ENCODE measurements around the gene BLM. TPM values are rescaled to one million over a fixed set of nuclear protein-coding genes. Genes with fewer than 3 reads are reported as not detected.

BLM gene
- total RNA-seq, 4 donors from 2014 or later, result 0.72 to 2.4 (median 0.84) TPM

DNA sequence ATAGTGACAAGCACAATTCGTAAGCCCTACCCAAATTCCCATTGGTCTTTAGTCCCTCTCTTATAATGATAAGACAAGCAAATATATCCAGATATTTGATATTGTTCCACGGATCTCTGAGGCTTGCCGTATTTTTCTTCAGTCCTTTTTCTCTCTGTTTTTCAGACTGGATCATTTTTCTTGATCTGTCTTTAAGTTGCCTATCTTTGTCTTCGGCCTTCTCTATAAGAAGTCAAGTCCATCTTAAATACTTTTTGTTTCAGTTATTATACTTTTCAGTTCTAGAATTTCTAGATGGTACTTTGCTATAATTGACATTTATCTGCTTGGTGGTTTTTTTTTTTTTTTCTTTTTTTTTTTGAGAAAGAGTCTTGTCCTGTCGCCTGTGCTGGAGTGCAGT lies 13.7 kb upstream of the BLM start:
- no peaks in the 10 kb centered on the region for H3K4me1 ChIP-seq
- H3K4me3 ChIP-seq, result no peak overlapping the region
- H3K27me3 ChIP-seq, result no peaks in the 10 kb centered on the region
- H3K9me3 ChIP-seq, result no peaks in the 10 kb centered on the region
- H3K36me3 ChIP-seq, result no peaks in the 10 kb centered on the region
- no peak overlapping the region for H3K27ac ChIP-seq
- TF ChIP-seq EP300 (IDR thresholded peaks at IDR 0.05), result no peak
- TF ChIP-seq, protein P1, sequence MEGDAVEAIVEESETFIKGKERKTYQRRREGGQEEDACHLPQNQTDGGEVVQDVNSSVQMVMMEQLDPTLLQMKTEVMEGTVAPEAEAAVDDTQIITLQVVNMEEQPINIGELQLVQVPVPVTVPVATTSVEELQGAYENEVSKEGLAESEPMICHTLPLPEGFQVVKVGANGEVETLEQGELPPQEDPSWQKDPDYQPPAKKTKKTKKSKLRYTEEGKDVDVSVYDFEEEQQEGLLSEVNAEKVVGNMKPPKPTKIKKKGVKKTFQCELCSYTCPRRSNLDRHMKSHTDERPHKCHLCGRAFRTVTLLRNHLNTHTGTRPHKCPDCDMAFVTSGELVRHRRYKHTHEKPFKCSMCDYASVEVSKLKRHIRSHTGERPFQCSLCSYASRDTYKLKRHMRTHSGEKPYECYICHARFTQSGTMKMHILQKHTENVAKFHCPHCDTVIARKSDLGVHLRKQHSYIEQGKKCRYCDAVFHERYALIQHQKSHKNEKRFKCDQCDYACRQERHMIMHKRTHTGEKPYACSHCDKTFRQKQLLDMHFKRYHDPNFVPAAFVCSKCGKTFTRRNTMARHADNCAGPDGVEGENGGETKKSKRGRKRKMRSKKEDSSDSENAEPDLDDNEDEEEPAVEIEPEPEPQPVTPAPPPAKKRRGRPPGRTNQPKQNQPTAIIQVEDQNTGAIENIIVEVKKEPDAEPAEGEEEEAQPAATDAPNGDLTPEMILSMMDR (IDR thresholded peaks at IDR 0.05), result no peak
- TF ChIP-seq POLR2A (IDR thresholded peaks at IDR 0.05), result no peak
- TF ChIP-seq POLR2AphosphoS5 (IDR thresholded peaks at IDR 0.05), result no peak
- DNase-seq (ENCODE audit: low spot score in 2 of 2), result no peak
- 97% methylated on average over 5 of the region's 5 CpGs for WGBS

DNA sequence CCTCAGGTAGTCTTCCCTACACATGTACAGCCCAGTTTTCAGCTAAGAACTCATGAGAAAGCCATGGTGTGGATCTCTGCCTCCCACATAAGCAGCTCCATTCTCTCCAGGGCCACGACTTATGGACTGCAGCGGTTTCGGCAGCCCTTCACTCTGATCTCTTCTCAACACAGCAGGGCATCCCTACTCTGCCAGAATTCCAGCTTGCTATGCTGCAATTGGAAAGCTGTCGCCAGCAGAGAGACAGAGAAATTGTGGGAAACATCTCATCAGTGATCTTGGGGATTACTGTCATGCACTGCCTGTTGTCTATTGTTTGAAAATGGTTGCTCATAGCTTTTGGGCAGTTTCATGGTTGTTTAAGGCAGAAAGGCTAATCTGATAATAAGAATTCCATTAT lies 11.9 kb upstream of the BLM start:
- DNase-seq (ENCODE audit: low spot score in 2 of 2), result no peak
- no peak for TF ChIP-seq EP300 (IDR thresholded peaks at IDR 0.05)
- no peak for TF ChIP-seq POLR2A (IDR thresholded peaks at IDR 0.05)
- TF ChIP-seq, protein P1 (IDR thresholded peaks at IDR 0.05), result no peak
- TF ChIP-seq POLR2AphosphoS5 (IDR thresholded peaks at IDR 0.05), result no peak
- no peaks in the 10 kb centered on the region for H3K36me3 ChIP-seq
- no peak overlapping the region for H3K27ac ChIP-seq
- 94% methylated on average over 4 of the region's 4 CpGs for WGBS
- no peaks in the 10 kb centered on the region for H3K4me1 ChIP-seq
- H3K9me3 ChIP-seq, result no peaks in the 10 kb centered on the region
- H3K27me3 ChIP-seq, result no peaks in the 10 kb centered on the region
- no peak overlapping the region for H3K4me3 ChIP-seq

DNA sequence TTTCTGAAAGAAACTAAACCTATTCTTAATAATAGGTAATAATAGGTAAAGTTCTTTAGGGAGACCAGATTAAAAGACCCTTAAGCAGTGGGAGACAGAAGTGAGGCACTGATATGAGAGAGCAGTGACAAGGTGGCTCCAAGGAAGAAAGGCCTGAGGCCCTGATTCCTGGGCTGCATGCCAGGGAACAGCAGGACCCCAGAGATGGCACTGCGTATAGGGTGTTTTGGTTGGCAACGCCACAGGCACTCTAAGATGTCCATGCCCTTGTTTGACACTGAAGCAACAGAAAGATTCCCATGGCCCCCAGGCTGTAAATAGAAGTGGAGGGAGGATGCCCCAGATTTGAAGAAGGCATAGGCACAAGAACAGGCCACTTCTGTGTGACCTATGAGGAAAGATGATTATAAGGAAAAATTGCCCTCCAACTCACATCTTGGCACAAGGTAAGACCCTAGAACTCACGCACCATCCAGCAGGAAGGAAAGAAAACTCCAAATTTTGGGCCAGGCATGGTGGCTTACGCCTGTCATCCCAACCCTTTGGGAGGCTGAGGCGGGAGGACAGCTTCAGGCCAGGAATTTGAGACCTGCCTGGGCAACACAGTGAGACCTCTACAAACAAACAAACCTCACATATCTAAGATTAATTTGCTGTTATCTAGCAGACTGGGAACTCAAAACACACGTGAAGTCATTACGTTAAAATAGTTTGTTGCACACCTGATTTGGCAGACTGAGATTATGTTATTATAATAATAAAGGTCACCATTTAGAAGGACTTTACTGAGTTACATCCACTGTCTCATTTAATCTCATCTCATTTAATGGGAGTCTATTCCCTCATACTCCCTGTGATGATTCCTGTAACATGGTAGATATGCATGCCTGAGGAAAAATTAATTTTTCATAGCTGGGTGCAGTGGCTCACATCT lies 10.5 kb upstream of the BLM start:
- DNase-seq (ENCODE audit: low spot score in 2 of 2), result no peak
- 84% methylated on average over 7 of the region's 7 CpGs for WGBS
- Histone ChIP-seq H3K4me1 (no peaks in the 10 kb centered on the region), H3K27ac (no peak overlapping the region), H3K36me3 (no peaks in the 10 kb centered on the region), H3K9me3 (no peaks in the 10 kb centered on the region), H3K27me3 (no peaks in the 10 kb centered on the region), H3K4me3 (no peak overlapping the region)
- TF ChIP-seq, protein P1 (IDR thresholded peaks at IDR 0.05), result no peak
- no peak for TF ChIP-seq POLR2A (IDR thresholded peaks at IDR 0.05)
- no peak for TF ChIP-seq POLR2AphosphoS5 (IDR thresholded peaks at IDR 0.05)
- TF ChIP-seq EP300 (IDR thresholded peaks at IDR 0.05), result no peak

DNA sequence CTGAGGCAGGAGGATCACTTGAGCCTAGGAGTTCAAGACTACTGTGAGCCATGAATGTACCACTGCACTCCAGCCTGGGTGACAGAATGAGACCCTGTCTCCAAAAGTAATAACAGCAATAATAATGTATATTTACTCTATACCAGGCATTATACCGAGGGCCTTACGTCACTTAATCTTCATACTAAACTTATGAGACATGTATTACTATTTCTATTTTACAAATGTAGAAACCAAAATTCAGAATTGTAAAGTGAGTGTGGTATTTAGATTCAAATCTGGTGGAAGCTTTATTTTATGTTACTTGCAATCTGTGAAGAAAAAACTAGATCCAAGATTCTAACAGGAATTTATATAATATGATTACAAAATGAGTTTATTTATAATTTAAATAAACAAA lies 9.7 kb upstream of the BLM start:
- H3K4me1 ChIP-seq, result no peaks in the 10 kb centered on the region
- no peak for TF ChIP-seq POLR2A (IDR thresholded peaks at IDR 0.05)
- TF ChIP-seq EP300 (IDR thresholded peaks at IDR 0.05), result no peak
- no peak for DNase-seq (ENCODE audit: low spot score in 2 of 2)
- no peaks in the 10 kb centered on the region for H3K9me3 ChIP-seq
- no peak overlapping the region for H3K27ac ChIP-seq
- H3K27me3 ChIP-seq, result no peaks in the 10 kb centered on the region
- H3K4me3 ChIP-seq, result no peak overlapping the region
- WGBS, result 95% methylated on average over 2 of the region's 2 CpGs
- no peaks in the 10 kb centered on the region for H3K36me3 ChIP-seq

DNA sequence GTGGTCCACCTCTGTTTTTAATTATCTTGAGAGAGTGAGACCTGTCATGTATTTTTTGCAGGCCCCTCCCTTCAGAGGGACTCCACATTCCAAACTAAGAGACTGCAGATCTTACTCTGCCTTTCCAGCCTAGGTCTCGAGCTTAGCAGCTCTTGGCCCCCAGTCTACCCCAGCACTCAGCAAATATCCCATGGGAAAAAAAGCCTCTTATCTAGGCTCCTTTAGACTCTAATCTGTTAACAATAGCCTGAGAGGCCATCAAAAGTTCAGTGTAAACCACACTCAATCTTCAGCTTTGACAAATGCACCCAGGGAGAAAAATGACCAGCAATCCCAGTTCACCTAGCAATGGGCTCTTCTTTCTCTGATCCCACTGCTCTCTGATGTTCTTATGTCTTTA lies 8.6 kb upstream of the BLM start:
- DNase-seq (ENCODE audit: low spot score in 2 of 2), result no peak
- Histone ChIP-seq H3K4me3 (no peak overlapping the region), H3K27me3 (no peaks in the 10 kb centered on the region), H3K36me3 (no peaks in the 10 kb centered on the region), H3K4me1 (no peaks in the 10 kb centered on the region), H3K9me3 (no peaks in the 10 kb centered on the region), H3K27ac (no peak overlapping the region)
- 82% methylated on average over 1 of the region's 1 CpG for WGBS
- TF ChIP-seq EP300 (IDR thresholded peaks at IDR 0.05) (no peak), POLR2AphosphoS5 (IDR thresholded peaks at IDR 0.05) (no peak), POLR2A (IDR thresholded peaks at IDR 0.05) (no peak)
- TF ChIP-seq, protein P1 (IDR thresholded peaks at IDR 0.05), result no peak

Measured in suprapubic skin (tissue), 4 donors.